HG03571 (cell line): ENCODE measurements around the gene ANKRD34A.

Experiments
- ATAC-seq: cut with Tn5 transposase; IDR thresholded peaks from one replicate; pipeline ENCODE4 v1.9.1; 2021; ENCODE audit not compliant: unreplicated experiment

The ANKRD34A gene

DNA sequence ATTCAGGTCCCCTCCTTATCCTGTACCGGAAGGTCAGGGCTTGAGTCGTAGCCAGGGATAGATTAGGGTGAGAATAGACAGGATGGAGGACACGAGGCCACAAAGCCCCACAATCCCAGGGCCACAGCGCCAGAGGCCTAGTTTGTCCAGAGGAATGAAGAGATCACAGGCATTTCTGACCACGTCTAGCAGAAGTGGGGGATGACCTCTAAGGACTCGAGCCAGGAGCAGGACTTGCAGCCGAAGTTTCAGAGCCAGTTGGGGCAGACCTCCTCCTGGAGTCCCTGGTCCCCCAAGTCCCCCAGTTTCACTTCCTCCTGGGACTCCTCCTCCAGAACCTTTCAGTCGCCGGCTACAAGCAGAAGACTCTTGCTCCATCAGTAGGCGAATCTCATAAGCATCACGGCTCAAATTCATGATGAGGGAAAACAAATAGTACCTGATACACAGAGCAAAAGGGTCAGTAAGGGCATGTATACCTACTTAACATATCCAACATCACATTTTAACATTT is 52.2 kb downstream of the ANKRD34A start:
- ATAC-seq: no peak
